ENCODE data around the gene PTMA. TPM values are rescaled to one million over a fixed set of nuclear protein-coding genes. Genes with fewer than 3 reads are reported as not detected.

Gene PTMA
- polyA plus RNA-seq, 3 donors = 1,062 to 1,127 (median 1,072) TPM

- peaks cover 0 to 6% (median 1%) of the 10 kb centered on the region in 3 donors for H3K27me3 Mint-ChIP-seq (ENCODE audit: low read depth in 3 of 3)
- H3K27ac Mint-ChIP-seq = peak overlapping the region; percentile 84 to 94 (median 91)
- intact Hi-C loops (cut with micrococcal nuclease) = loop anchor here (1.0 to 5.0 kb wide), 3 partner anchors 44 to 50 kb away; no protein-coding TSS in a partner anchor
- DNase-seq = peak; percentile 97 to 99 (median 98)
- Histone ChIP-seq H3K36me3 (replicated peaks in 1 of 2; ENCODE audit: control insufficient read depth in 1 of 2, insufficient read depth in 2 of 2, low read length in 2 of 2) (no peaks in the 10 kb centered on the region), H2AFZ (ENCODE audit: insufficient read depth, low read depth, low read length, poor library complexity, severe bottlenecking) (peak overlapping the region; percentile 89), H3K4me2 (replicated peaks; ENCODE audit: extremely low read depth, low read length, poor library complexity, severe bottlenecking) (peak overlapping the region; percentile 75), H3K4me1 (ENCODE audit: control insufficient read depth in 1 of 2, insufficient read depth in 2 of 2, low read length in 2 of 2) (peaks cover 39 to 40% of the 10 kb centered on the region in 2 donors), H3K27ac (ENCODE audit: low read depth in 1 of 2, low read length in 2 of 2) (peak overlapping the region; percentile 86 to 93), H3K79me2 (ENCODE audit: insufficient read depth, low read length) (peaks cover 13% of the 10 kb centered on the region), H4K20me1 (ENCODE audit: insufficient read depth, low read length) (no peaks in the 10 kb centered on the region), H3K9ac (ENCODE audit: insufficient read depth, low read length, poor library complexity, severe bottlenecking) (peak overlapping the region; percentile 81), H3K4me3 (replicated peaks in 1 of 3; ENCODE audit: low read depth in 2 of 3, low read length in 3 of 3) (peak overlapping the region; percentile 30 to 71 (median 34)), H3K27me3 (ENCODE audit: control insufficient read depth in 2 of 2, insufficient read depth in 2 of 2, low read length in 2 of 2) (no peaks in the 10 kb centered on the region), H3K9me3 (replicated peaks in 1 of 2; ENCODE audit: control insufficient read depth in 1 of 2, insufficient read depth in 1 of 2, low read length in 2 of 2) (no peaks in the 10 kb centered on the region)
- H3K4me3 Mint-ChIP-seq = peak overlapping the region; percentile 65 to 80
- H3K9me3 Mint-ChIP-seq = peaks cover 0 to 3% (median 0%) of the 10 kb centered on the region in 7 donors
- 4% methylated on average over 85 of the region's 87 CpGs for WGBS (ENCODE audit: insufficient coverage)
- TF ChIP-seq CTCF (IDR thresholded peaks at IDR 0.05) = no peak
- H3K36me3 Mint-ChIP-seq = peaks cover 2 to 3% of the 10 kb centered on the region in 2 donors
- peaks cover 30% of the 10 kb centered on the region for H3K4me1 Mint-ChIP-seq
Measured at GRCh38 chr2:231662028-231662810, 46.1 kb upstream of the PTMA start.

- Mint-ChIP-seq H3K9me3 (peaks cover 0 to 3% (median 0%) of the 10 kb centered on the region in 7 donors), H3K4me3 (peak overlapping the region; percentile 65), H3K27ac (peak overlapping the region; percentile 83 to 93 (median 89)), H3K36me3 (peaks cover 2 to 3% of the 10 kb centered on the region in 2 donors), H3K27me3 (ENCODE audit: low read depth in 3 of 3) (peaks cover 0 to 6% (median 0%) of the 10 kb centered on the region in 3 donors), H3K4me1 (peaks cover 36% of the 10 kb centered on the region)
- no peaks in the 10 kb centered on the region for H4K20me1 ChIP-seq (ENCODE audit: insufficient read depth, low read length)
- peak overlapping the region; percentile 1 to 71 (median 34) for H3K4me3 ChIP-seq (replicated peaks in 1 of 3; ENCODE audit: low read depth in 2 of 3, low read length in 3 of 3)
- H3K4me1 ChIP-seq (ENCODE audit: control insufficient read depth in 1 of 2, insufficient read depth in 2 of 2, low read length in 2 of 2) = peaks cover 43 to 46% of the 10 kb centered on the region in 2 donors
- intact Hi-C loops (cut with micrococcal nuclease) = loop anchor here (1.0 to 5.0 kb wide), 3 partner anchors 43 to 51 kb away; no protein-coding TSS in a partner anchor
- peak overlapping the region; percentile 75 for H3K4me2 ChIP-seq (replicated peaks; ENCODE audit: extremely low read depth, low read length, poor library complexity, severe bottlenecking)
- H2AFZ ChIP-seq (ENCODE audit: insufficient read depth, low read depth, low read length, poor library complexity, severe bottlenecking) = peak overlapping the region; percentile 88
- peak overlapping the region; percentile 81 for H3K9ac ChIP-seq (ENCODE audit: insufficient read depth, low read length, poor library complexity, severe bottlenecking)
- DNase-seq = no peak
- H3K79me2 ChIP-seq (ENCODE audit: insufficient read depth, low read length) = peaks cover 14% of the 10 kb centered on the region
- H3K36me3 ChIP-seq (replicated peaks in 1 of 2; ENCODE audit: control insufficient read depth in 1 of 2, insufficient read depth in 2 of 2, low read length in 2 of 2) = no peaks in the 10 kb centered on the region
- no peaks in the 10 kb centered on the region for H3K9me3 ChIP-seq (replicated peaks in 1 of 2; ENCODE audit: control insufficient read depth in 1 of 2, insufficient read depth in 1 of 2, low read length in 2 of 2)
- 94% methylated on average over 31 of the region's 34 CpGs for WGBS (ENCODE audit: insufficient coverage)
- no peaks in the 10 kb centered on the region for H3K27me3 ChIP-seq (ENCODE audit: control insufficient read depth in 2 of 2, insufficient read depth in 2 of 2, low read length in 2 of 2)
- peak overlapping the region; percentile 86 to 93 for H3K27ac ChIP-seq (ENCODE audit: low read depth in 1 of 2, low read length in 2 of 2)
- no peak for TF ChIP-seq CTCF (IDR thresholded peaks at IDR 0.05)
Measured at GRCh38 chr2:231662811-231663457, 45.4 kb upstream of the PTMA start.

Measured in CD14-positive monocyte (primary cell).